GM18867 (cell line): ENCODE data around the gene SNW1.
"Not testable (repeated sequence)": the region's sequence is repeated elsewhere in the genome, so short reads cannot be mapped to it uniquely, and the experiment has no call there.

Experiments
- ATAC-seq: cut with Tn5 transposase; IDR thresholded peaks from one replicate; pipeline ENCODE4 v1.9.1; 2021; ENCODE audit warnings: mild to moderate bottlenecking, moderate library complexity; ENCODE audit not compliant: unreplicated experiment

SNW1 gene

DNA sequence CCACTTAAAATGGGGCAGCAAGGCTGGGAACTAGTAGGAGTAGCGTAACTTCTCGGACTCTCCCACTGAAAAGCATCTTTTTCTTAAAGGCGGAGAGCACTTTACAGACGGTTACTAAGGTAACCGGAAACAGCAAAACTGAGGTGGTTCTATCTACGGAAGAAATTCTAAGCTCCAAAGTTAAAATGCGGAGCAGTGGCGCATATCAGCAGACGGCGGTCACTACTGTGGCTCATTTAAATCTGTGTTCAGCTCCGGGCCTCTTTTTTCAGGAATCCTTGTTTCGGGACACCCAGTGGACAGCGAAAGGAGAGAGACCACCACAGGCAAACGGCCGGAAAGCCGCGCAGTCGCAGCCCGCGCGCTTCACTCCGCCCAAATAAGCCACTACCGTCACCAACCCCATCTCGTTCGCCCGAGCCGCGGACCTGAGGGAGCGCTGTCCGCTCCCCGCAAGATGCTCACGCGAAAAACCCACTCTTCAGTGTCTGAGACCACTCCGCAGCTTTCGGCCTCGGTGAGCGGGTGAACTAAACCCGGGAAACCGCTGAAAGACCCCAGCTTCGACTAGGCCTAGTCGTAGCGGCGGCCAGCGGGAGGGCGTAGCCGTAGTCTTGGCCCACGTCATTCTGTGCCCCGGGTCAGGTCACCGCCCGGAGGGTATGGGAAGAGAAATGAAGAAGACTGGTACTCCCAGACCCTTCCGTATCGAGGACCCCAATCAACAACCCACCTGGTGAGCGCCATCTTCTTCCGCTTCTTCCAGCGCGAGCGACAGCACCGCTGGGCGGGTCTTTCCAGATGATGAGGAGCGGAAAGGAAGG lies at the start of gene SNW1:
Gene SNW1 (minus strand): TSS at position 776 of the 824 bp plus-strand sequence. CDS start 29 bp downstream, at position 747.
- ATAC-seq = peak; percentile 93

GRCh38 chr14:77809011-77809410 lies 48.1 kb upstream of the SNW1 start:
- ATAC-seq = no peak

GRCh38 chr14:77808250-77808649 lies 47.3 kb upstream of the SNW1 start:
- ATAC-seq = no peak

DNA sequence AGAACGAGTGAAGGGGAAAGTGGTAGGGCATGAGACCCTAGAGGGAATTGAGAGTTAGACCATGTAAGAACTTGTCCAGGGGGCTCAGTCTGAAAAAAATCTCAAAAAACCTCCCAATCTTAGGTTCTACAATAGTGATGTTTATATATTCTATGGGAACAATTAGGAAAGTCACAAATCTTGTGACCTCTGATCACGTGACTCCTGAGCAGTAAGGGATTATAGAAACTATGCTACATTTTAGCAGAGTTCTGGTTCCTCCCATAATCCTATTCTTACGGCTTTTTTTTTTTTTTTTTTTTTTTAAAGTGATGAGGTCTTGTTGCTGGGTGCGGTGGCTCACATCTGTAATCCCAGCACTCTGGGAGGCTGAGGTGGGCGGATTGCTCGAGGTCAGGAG lies 44.8 kb upstream of the SNW1 start:
- ATAC-seq = no peak

- no peak for ATAC-seq
Observed at GRCh38 chr14:77804592-77804991, 43.6 kb upstream of the SNW1 start.

DNA sequence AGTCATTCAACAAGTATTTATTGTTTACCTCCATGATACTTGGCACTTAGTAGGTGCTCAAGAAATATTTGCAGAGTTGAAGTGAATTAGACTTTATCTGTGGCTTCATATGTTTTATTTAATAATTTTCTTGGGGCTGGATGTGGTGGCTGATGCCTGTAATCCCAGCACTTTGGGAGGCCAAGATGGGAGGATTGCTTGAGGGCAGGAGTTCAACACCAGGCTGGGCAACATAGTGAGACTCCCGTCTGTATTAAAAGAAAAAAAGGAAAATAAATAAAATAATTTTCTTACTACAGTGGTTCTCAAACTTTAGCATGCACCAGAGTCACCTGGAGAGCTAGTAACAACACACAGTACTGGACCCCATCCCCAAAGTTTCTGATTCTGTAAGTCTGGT lies 39.9 kb upstream of the SNW1 start:
- no peak for ATAC-seq

DNA sequence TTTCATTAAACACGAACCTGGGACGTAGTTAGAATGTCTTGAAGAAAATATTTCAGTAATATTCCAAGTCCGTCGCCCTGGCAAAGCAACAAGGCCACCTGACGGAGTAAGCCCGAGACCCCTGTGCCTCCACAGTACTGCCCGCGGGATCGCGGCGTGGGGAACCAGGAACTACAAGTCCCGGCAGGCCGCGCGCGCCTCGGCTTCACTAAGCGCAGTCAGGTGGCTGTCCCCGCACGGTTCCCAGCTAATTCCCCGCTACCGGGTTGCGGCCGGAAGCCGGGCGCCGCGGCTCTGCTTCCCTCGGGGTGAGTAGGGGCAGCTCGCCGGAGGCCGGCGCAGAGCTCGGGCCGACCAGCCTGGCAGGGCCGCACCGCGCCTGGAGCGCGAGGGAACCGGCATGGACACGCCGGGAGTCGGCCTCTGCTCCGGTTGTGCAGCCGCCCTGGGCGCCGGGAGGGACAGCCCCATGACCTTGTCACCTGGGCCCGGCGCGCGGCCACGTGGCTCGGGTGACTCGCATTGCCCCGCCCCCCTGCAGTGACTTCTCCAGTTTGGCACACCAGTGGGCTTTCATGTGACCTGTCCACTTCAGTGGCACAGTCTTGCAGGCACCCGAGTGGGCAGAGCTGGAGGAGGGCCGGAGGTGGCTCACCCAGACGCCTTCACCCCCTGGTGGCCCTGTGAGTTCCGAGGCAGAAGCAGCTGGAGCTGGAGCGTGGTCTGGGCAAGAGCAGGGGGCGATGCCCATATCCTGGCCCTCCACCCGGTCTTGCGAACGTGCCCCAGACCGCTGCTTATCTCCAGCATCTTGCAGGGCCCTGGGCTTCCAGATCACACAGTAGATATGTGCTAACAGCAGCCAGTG lies 39.1 kb upstream of the SNW1 start, which contains the start of gene ADCK1:
Gene ADCK1 (plus strand): TSS at position 247 of the 868 bp plus-strand sequence. CDS start 18,870 bp downstream, outside the sequence.
- ATAC-seq = peak; percentile 96

- ATAC-seq = not testable (repeated sequence)
Observed at GRCh38 chr14:77799456-77799855, 38.5 kb upstream of the SNW1 start.

DNA sequence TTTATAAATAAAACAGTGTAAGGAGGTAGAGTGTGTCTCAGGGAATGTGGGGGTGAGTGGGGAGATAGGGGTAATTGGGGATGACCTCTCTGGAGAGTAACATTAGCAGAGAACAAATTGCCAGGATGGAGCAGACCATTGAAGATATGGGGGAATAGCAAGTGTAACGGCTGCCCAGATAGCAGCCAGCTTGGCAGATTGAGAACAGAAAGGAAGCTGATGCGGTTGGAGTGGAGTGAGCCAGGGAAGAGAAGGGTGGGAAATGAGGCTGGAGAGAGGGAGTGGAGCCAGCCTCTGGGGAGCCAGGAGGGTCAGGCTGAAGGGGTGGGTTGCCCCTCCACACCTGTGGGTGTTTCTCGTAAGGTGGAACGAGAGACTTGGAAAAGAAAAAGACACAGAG lies 33.4 kb upstream of the SNW1 start:
- ATAC-seq = no peak

DNA sequence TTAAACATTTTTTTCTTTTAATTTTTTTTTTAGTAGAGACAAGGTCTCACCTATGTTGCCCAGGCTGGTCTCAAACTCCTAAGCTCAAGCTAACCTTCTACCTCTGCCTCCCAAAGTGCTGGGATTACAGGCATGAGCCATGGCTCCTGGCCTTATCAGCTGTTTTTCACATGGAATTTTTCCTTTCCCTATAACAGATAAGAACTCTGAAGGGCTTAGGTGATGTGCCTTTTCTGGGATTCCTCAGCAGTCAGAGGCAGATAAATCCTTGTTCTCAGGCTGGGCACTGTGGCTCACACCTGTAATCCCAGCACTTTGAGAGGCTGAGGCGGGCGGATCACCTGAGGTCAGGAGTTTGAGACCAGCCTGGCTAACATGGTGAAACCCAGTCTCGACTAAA lies 32.3 kb upstream of the SNW1 start:
- ATAC-seq = not testable (repeated sequence)

- ATAC-seq = no peak
Observed at GRCh38 chr14:77791225-77791600, 30.3 kb upstream of the SNW1 start.

DNA sequence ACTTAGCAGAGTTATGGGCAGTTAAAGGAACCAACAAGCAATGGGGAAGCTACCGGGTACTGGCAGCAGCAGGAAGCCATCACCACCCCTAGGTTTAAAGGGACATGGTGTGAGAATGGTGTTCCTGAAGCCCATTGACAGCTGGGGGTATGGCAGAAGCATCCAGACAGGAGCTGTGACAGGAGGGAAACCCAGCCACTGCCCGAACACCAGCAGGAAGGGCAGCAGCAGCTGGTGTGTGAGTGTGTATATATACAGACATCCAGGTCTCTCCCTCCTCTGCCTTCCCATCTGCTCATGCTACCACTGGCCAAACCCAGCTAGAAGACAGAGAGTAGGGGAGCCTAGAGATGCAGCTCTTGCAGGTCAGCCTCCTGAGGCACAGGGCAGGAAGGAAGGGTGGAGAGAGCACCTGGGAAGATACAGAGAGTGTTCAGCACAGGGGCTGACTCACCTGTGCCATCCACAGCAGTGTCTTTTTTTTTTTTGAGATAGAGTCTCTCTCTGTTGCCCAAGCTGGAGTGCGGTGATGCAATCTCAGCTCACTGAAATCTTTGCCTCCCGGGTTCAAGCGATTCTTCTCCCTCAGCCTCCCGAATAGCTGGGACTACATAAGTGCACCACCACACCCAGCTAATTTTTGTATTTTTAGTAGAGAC lies 29.7 kb upstream of the SNW1 start:
- ATAC-seq = no peak

GRCh38 chr14:77786148-77786547 lies 25.2 kb upstream of the SNW1 start:
- no peak for ATAC-seq

GRCh38 chr14:77782202-77782601 lies 21.2 kb upstream of the SNW1 start:
- peak; percentile 49 for ATAC-seq

- ATAC-seq = not testable (repeated sequence)
Observed at GRCh38 chr14:77773966-77774365, 13.0 kb upstream of the SNW1 start.

- not testable (repeated sequence) for ATAC-seq
Observed at GRCh38 chr14:77768442-77769069, 7.6 kb upstream of the SNW1 start.

DNA sequence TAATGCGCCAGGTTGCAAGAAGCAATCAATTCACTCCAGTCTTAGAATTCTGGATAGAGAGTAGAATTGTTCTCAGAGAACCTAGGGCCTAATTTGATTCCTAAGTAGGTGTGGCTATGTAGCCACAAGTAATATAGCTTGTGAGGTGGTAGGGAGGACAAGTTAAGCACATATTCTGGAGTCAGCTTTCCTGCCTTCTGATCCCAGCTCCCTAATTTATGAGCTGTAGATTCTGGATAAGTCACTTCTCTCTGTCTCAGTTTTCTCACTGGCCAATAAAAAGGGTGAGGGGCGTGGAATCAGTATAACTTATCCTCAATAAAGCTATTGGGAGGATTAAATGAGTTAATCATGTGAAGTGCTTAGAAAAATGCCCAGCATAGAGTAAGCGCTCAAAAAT lies 3.0 kb upstream of the SNW1 start:
- no peak for ATAC-seq

- no peak for ATAC-seq
Observed at GRCh38 chr14:77763316-77763715, 2.4 kb upstream of the SNW1 start.

GRCh38 chr14:77761205-77761931 lies 412 bp upstream of the SNW1 start:
- ATAC-seq = peak; percentile 20
